GM12891 (cell line): Measurements from ENCODE around the gene ZNRF4.
"Not testable (repeated sequence)": the region's sequence is repeated elsewhere in the genome, so short reads cannot be mapped to it uniquely, and the experiment has no call there.

Source experiments
- DNase-seq: peaks from one replicate; pipeline ENCODE4 v3.0.0; 2011; ENCODE audit warnings: low spot score; ENCODE audit not compliant: insufficient read length
- FAIRE-seq: peaks from 2 replicates; lab custom pipeline; 2011; peaks lifted over from hg19 to GRCh38; lab: Jason Lieb, UNC
- PAX5 ChIP-seq: IDR thresholded peaks from 2 replicates; pipeline ENCODE4 v1.6.1; 2011; ENCODE audit warnings: low read length, moderate library complexity, mild to moderate bottlenecking; ENCODE audit not compliant: insufficient read depth, severe bottlenecking
- POLR2A ChIP-seq: IDR thresholded peaks from 2 replicates; pipeline ENCODE4 v1.6.1; 2011; ENCODE audit warnings: low read depth, low read length, control low read depth
- POLR2AphosphoS5 ChIP-seq: IDR thresholded peaks from 2 replicates; pipeline ENCODE4 v1.6.1; 2011; ENCODE audit warnings: low read depth, low read length, control low read depth
- POU2F2 ChIP-seq: IDR thresholded peaks from 2 replicates; pipeline ENCODE4 v1.6.1; 2011; ENCODE audit warnings: low read depth, mild to moderate bottlenecking, control low read depth, low read length, moderate library complexity
- SPI1 ChIP-seq: IDR thresholded peaks from 2 replicates; pipeline ENCODE4 v1.6.1; 2011; ENCODE audit warnings: low read depth, low read length, control low read depth
- TAF1 ChIP-seq: IDR thresholded peaks from 2 replicates; pipeline ENCODE4 v1.6.1; 2011; ENCODE audit warnings: low read depth, low read length, control low read depth

Gene ZNRF4

DNA sequence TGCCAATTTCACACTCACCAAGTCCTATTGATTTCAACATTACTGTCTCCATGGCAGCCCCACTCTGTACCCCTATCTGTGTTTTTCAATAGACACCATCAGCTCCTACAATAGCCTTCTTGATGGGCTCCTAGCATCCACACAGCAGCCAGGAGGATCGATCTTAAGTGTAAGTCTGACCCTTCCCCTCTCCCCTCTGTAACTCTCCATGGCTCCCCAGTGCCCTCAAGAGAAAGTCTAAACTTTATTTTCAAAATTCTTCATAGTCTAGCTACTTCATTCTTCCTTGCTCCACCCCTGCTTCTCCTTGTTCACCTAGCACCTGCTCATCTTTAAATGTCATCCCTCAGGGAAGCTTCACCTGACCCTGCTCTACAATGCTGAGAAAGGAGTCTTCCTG lies 30.0 kb upstream of the ZNRF4 start:
- FAIRE-seq (no peak), DNase-seq (no peak)
- no peak for TF ChIP-seq POLR2A
- TF ChIP-seq POLR2AphosphoS5: no peak
- TF ChIP-seq TAF1: no peak
- no peak for TF ChIP-seq PAX5
- TF ChIP-seq SPI1: no peak
- TF ChIP-seq POU2F2: no peak

DNA sequence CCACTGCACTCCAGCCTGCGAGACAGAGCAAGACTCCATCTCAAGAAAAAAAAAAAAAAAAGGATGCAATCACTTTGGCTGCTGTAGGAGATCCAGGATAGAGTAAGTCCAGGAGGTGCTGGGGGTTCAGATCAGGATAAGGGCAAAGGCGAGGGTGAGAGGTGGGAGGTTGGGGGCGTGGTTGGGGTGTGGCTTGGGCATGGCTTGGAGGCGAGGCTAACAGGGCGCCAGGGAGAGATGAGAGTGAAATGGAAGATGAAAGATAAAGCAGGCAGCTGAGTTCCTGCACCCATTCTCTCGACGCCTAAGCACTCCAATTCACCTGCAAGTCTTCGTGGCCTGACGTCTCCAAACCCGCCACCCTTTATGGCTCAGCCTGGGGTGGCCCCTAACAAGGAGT lies 25.0 kb upstream of the ZNRF4 start:
- FAIRE-seq (no peak), DNase-seq (no peak)
- TF ChIP-seq POU2F2 (no peak), TAF1 (no peak), PAX5 (no peak), POLR2A (no peak), POLR2AphosphoS5 (no peak), SPI1 (no peak)

DNA sequence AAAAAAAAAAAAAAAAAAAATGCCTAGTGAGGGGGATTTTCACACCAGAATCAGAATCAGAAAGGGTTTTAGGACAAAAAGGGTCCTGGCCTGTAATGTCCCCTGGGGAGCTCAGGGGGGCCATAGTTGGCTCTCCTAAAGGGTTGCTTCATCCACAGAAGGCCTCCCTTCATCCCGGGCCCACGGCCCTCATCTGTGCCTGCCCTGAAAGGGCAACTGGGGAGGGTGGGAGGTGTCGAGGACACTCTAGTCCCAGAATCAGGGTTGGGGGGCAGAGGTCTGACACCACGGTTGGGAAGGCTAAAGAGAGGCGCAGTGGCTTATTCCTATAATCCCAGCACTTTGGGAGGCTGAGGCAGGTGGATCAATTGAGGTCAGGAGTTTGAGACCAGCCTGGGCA lies 22.5 kb upstream of the ZNRF4 start:
- no peak for FAIRE-seq
- no peak for DNase-seq
- TF ChIP-seq POU2F2 (no peak), POLR2A (no peak)

DNA sequence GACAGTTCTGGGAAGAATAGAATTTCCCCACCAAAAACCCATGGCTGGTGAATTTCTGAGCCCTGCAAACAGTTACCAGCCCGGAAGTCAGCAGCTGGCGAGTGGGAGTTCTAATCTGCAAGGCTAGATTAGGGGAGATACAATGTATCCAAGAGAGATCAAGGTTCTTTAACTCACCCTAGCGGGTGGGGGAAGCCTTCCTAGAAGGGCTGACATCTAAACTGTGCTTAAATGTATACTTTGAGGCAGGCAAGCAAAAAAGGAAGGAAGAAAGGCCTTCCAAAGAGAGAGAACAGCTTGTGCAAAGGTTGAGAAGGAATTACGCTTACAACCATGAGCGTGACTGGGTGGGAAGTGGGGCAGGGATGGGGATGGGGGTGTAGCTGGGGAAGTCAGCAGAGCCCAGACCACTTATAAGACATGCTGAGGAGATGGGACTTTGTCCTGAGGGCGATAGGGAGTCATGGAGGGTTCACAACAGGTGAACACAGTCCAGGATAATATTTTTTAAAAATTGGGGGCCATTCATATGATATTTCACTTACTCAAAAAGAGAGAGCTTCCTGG lies 20.8 kb upstream of the ZNRF4 start:
- TF ChIP-seq POU2F2 (no peak), SPI1 (no peak), POLR2AphosphoS5 (no peak), POLR2A (no peak), TAF1 (no peak), PAX5 (no peak)
- DNase-seq: no peak
- no peak for FAIRE-seq

DNA sequence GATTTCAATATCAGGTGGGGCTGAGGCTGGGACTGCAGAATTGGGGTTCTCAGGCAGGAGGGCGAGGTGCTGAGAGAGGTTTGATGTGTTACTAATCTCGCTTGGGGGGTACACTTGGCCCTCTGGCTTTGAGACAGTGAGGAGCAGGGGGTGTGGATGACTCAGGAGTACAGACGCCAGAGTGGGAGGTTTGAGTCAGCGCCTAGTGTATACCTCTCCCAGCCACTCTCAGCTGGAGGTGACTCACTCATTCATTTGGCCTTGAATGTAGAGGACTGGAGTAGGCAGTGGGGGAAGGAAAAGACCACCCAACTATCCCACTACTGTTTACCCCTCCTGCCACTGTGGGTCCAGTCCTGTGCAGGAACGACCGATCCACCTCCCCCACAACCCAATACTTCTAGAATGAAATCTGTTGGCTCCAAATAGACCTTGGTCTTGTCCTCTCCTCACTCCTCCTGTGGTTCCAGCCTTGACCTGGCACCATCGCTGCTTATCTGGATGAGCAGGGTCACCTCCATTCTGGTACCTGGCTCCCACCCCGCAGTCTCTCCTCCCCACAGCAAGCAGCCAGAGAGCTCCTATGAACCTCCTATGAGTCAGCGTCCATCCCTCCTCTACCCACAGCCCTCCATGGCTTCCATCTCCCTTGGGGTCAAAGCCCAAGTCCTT lies 20.1 kb upstream of the ZNRF4 start:
- no peak for FAIRE-seq
- DNase-seq: no peak
- TF ChIP-seq TAF1: no peak
- TF ChIP-seq POLR2AphosphoS5: no peak
- no peak for TF ChIP-seq POLR2A
- TF ChIP-seq PAX5: no peak
- no peak for TF ChIP-seq POU2F2
- TF ChIP-seq SPI1: no peak

DNA sequence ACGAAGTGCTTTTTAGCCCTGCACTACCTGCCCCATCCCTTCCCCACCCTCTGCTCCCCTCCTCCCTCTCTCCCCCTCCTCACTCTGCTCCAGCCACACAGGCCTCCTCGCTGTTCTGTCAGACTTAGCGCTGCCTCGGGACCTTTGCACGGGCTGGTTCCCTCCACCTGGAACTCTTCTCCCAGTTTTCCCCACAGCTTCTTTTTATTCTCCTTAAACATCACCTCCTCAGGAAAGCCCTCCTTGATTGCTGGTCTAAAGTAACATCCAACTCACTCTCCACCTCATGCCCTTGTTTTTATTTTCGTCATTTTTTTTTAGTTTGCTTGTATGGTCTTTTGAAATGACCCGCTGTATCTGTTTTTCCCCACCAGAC lies 19.6 kb upstream of the ZNRF4 start:
- no peak for TF ChIP-seq PAX5
- no peak for TF ChIP-seq TAF1
- no peak for TF ChIP-seq SPI1
- TF ChIP-seq POLR2AphosphoS5: no peak
- no peak for TF ChIP-seq POU2F2
- FAIRE-seq (no peak), DNase-seq (no peak)

DNA sequence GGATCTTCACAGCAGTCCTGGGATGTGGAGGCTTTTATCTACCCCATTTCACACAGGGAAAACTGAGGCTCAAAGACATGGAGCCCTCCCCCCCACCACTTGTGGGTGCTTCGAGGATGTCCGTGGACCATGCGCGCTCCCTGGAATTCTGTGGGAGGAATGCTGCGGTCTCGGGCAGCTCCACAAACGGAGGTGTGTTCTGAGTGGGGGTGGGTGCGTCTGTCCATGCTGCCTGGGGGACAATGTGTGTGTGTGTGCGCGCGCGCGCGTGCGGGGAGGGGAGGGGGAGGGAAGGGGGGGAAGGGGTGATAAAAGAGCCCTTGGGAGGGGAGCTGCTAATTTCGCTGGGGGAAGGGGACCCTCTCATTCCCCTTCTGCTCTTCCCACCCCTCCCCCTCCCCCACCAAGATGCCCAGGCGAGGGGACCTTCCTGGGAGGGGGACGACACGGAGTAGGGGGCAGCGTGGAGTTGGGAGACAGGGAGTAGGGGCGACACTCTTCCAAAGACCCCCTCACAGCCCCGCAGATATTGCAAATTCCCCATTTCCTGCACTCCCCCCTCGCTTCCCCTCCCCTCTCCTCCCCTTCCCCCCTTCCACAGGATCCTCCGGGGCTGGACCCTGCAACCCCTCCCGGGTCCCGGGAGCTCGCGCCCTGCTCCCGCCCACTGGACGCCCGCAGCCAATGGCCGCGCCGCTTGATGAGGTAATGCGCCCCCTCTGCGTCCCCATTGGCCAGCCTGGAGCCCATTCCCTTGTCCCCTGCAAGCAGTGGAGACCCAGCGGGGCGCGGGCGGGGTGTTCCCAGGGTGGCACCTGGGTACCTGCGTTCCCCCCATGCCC lies 18.9 kb upstream of the ZNRF4 start:
- FAIRE-seq: no peak
- DNase-seq: no peak

DNA sequence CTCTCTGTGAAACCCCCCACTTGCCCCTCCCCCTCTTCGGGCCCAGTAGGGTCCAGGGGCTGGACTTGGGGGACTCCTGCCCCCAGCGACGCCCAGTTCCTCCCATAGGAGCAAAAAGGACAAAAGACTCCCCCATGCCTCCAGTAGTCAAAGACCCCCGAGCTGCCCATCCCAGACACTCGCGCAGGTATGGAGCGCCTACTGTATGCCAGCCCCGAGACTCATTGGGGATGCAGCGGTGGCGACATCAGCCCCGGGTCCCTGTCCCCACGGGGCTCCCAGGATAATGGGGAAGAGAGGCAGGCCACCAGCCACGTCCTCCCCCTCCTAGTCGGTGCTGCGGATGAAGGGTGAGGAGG lies 18.3 kb upstream of the ZNRF4 start:
- TF ChIP-seq POLR2A (no peak), SPI1 (no peak), POLR2AphosphoS5 (no peak), TAF1 (no peak), PAX5 (no peak), POU2F2 (no peak)
- DNase-seq: no peak
- no peak for FAIRE-seq

More for the DNA sequence above, 18.9 kb upstream of the ZNRF4 start:
- TF ChIP-seq SPI1 (no peak), POLR2A (no peak), TAF1 (no peak), POLR2AphosphoS5 (no peak), PAX5 (no peak), POU2F2 (no peak)

DNA sequence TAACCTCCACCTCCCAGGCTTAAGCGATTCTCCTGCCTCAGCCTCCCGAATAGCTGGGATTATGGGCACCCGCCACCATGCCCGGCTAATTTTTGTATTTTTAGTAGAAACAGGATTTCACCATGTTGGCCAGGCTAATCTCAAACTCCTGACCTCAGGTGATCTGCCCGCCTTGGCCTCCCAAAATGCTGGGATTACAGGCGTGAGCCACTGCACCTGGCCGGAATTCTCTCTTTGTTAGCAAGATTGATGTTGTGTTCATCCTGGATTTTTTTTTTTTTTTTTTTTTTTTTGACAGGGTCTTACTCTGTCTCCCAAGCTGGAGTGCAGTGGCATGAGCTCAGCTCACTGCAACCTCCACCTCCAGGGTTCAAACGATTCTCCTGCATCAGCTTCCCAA lies 16.5 kb upstream of the ZNRF4 start:
- FAIRE-seq, DNase-seq: not testable (repeated sequence)

DNA sequence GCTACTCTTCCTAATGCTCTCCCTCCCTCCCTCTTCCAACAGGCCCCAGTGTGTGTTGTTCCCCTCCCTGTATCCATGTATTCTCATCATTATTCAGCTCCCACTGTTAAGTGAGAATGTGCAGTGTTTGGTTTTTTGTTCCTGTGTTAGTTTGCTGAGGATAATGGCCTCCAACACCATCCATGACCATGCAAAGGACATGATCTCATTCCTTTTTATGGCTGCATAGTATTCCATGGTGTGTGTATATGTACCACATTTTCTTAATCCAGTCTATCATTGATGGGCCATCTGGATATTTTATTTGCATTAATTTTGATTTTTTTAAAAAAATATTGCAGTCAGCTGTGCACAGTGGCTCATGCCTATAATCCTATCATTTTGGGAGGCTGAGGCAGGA lies 15.8 kb upstream of the ZNRF4 start:
- FAIRE-seq (no peak), DNase-seq (no peak)
- TF ChIP-seq PAX5 (no peak), SPI1 (no peak), TAF1 (no peak), POLR2A (no peak), POLR2AphosphoS5 (no peak), POU2F2 (no peak)
